GM10248 (cell line): ENCODE data around the gene FAU.

Source experiments
- CTCF ChIA-PET: fragments of 300-600 bp; sonication (Branson Sonifier 250); formaldehyde crosslinking; extraction: SDS; loops from one replicate; lab custom pipeline; 2021; ENCODE audit warnings: antibody characterized with exemption; lab: Yijun Ruan, JAX
- POLR2A ChIA-PET: fragments of 350-650 bp; sonication (Branson Sonifier 250); formaldehyde crosslinking; extraction: SDS; loops from one replicate; lab custom pipeline; 2020; ENCODE audit warnings: antibody characterized with exemption; lab: Yijun Ruan, JAX
- DNase-seq: peaks from one replicate; pipeline ENCODE4 v3.0.0; 2012; ENCODE audit errors: extremely low spot score
- CTCF ChIP-seq: IDR thresholded peaks from 2 replicates; pipeline ENCODE4 v1.5.1; 2012; ENCODE audit warnings: mild to moderate bottlenecking, low read depth; ENCODE audit errors: extremely low read depth, missing control alignments, control extremely low read depth

Gene FAU

GRCh38 chr11:65100674-65101350, 21.1 kb downstream of the FAU start:
- POLR2A ChIA-PET = interaction anchor here (3.3 kb wide), 1 partner anchor 10 kb away, joined by 14 read pairs; the partner anchor contains the start of gene TM7SF2
- DNase-seq = no peak
- CTCF ChIA-PET = interaction anchor here (10.5 kb wide), 1 partner anchor 10 kb away, joined by 165 read pairs; the partner anchor contains the start of gene TM7SF2
- TF ChIP-seq CTCF = no peak

DNA sequence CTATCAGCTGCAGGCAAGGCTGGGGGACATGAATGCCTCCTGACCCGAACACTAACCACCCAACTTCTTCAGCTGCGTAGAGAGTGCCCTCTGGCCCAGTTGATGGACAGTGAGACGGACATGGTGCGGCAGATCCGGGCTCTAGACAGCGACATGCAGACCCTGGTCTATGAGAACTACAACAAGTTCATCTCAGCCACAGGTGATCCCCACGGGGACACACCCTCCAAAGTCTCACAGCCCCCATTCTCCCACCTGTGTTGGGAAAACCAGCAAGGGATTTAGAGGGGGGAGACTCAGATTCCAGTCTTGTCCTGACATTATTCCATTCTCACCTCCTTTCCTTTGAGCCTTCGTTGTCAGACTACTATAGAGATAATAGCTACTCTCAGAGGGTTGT, 25.0 kb downstream of the FAU start:
- ChIA-PET CTCF (interaction anchor here (1.0 to 10.5 kb wide), 4 partner anchors 14 to 70 kb away, joined by 3 to 165 read pairs (median 4); partner anchors contain the start of genes FAU, MRPL49, SNX15 and TM7SF2), POLR2A (interaction anchor here (0.5 to 1.3 kb wide), 4 partner anchors 15 to 310 kb away, joined by 3 to 4 read pairs (median 4); partner anchors contain the start of genes FAU, MRPL49 and TM7SF2)
- DNase-seq = no peak
- no peak for TF ChIP-seq CTCF

- ChIA-PET POLR2A (interaction anchor here (0.5 to 1.3 kb wide), 3 partner anchors 16 to 311 kb away, joined by 3 to 4 read pairs (median 3); partner anchors contain the start of gene TM7SF2), CTCF (interaction anchor here (1.0 to 10.5 kb wide), 3 partner anchors 15 to 69 kb away, joined by 3 to 165 read pairs (median 5); partner anchors contain the start of genes SNX15 and TM7SF2)
- DNase-seq = peak; percentile 90
- no peak for TF ChIP-seq CTCF
These were observed 25.7 kb downstream of the FAU start, which contains the start of gene VPS51 for GRCh38 chr11:65095974-65096806. TSS of gene VPS51 (plus strand) at chr11:65096214. CDS start at chr11:65096251, 37 bp downstream.

DNA sequence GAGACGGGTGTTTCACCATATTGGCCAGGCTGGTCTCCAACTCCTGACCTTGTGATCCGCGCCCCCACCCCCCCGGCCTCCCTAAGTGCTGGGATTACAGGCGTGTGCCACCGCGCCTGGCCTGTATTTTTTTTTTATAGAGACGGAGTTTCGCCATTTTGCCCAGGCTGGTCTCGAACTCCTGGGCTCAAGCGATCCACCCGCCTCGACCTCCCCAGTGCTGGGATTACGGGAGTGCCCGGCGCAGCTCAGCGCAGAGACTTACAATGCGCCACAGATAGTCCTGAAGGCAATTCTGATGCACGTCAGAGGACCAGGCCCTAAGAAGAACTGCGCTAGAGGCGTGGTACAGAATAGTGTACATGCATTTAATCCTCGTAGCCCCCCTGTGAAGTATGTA, 26.5 kb downstream of the FAU start:
- ChIA-PET CTCF (interaction anchor here (1.1 to 10.5 kb wide), 2 partner anchors 12 to 15 kb away, joined by 5 to 165 read pairs; partner anchors contain the start of genes CDCA5, TM7SF2 and ZFPL1), POLR2A (interaction anchor here (0.7 kb wide), 1 partner anchor 20 kb away, joined by 6 read pairs; no protein-coding TSS in a partner anchor)
- TF ChIP-seq CTCF = no peak
- DNase-seq = no peak

DNA sequence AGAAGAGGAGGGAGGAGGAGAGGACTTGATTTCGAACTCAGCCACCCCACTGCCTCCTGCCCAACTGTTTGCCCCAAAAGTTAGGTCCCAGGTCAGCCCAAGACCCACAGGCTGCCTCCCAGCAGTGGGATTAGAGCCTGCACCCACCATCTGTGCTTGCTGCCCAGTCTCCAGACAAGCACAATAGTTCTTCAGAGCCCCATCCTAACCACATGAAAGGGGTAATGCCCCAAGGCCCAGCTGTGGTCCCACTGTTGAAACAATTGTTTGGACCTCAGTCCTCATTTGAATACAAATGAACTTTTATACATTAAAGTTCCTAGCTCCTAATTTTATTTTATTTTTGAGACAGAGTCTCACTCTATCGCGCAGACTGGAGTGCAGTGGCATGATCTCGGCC, 31.3 kb downstream of the FAU start:
- ChIA-PET CTCF (interaction anchor here (1.2 to 3.8 kb wide), 3 partner anchors 12 to 20 kb away, joined by 3 to 22 read pairs (median 4); partner anchors contain the start of gene TM7SF2), POLR2A (interaction anchor here (0.6 kb wide), 1 partner anchor 175 kb away, joined by 3 read pairs; no protein-coding TSS in a partner anchor)
- TF ChIP-seq CTCF = no peak
- no peak for DNase-seq
